Peyer's patch (tissue), 4 donors: Measurements from ENCODE around the gene CSRNP3.

Source experiments
- CTCF ChIP-seq, 6 experiments: fragments of 450-650 bp in 4 of 6; fragments of 200-600 bp in 2 of 6; sonication (generic) in 1 of 6; IDR thresholded peaks; one replicate each; pipeline ENCODE4 v1.5.1; 2017 to 2019; ENCODE audit warnings: antibody characterized with exemption in 6 of 6, mild to moderate bottlenecking in 3 of 6, moderate library complexity in 1 of 6
- POLR2A ChIP-seq, 2 donors: fragments of 450-650 bp; IDR thresholded peaks; one replicate each; pipeline ENCODE4 v1.5.1; 2017; ENCODE audit warnings: antibody characterized with exemption in 2 of 2, mild to moderate bottlenecking in 2 of 2, moderate library complexity in 2 of 2

- TF ChIP-seq CTCF (IDR thresholded peaks at IDR 0.05): no peak
- no peak for TF ChIP-seq POLR2A (IDR thresholded peaks at IDR 0.05)
Measured at GRCh38 chr2:165508927-165509326, 39.4 kb downstream of the CSRNP3 start.
